ENCODE results near the gene NFATC2. TPM values are rescaled to one million over a fixed set of nuclear protein-coding genes. Genes with fewer than 3 reads are reported as not detected.

NFATC2 gene
- polyA plus RNA-seq, 1 donor from 2014 or later = not detected

DNA sequence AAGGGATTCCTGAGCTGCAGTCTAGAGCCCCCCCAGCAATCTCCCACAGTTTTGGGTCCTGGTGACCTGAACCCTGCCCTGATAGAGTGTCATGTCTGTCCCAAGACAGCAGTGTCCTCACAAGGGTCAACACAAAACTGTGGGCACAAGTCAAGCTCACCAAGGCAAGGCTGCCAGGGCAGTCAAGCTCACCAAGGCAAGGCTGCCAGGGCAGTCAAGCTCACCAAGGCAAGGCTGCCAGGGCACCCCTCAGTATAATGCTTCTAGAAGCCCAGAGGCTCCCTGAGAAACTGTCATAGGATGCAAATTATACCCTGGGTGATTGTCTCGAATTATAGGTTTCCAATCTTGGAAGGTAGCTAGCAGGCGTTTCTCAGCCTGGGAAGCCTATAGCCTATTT is 108.5 kb downstream of the NFATC2 start:
- Histone ChIP-seq H3K9me2 (ENCODE audit: insufficient read depth, low read length) (no peaks in the 10 kb centered on the region), H3K9me3 (ENCODE audit: low read length) (no peaks in the 10 kb centered on the region), H4K20me1 (ENCODE audit: insufficient read depth) (no peaks in the 10 kb centered on the region), H3K4me3 (ENCODE audit: low read length) (no peak overlapping the region), H3K9ac (ENCODE audit: low read length) (no peak overlapping the region), H3K36me3 (ENCODE audit: insufficient read depth, low read length) (no peaks in the 10 kb centered on the region), H3K27me3 (ENCODE audit: insufficient read depth, low read depth, low read length) (no peaks in the 10 kb centered on the region), H3K4me2 (ENCODE audit: low read length) (no peak overlapping the region), H3K27ac (ENCODE audit: low read length) (no peak overlapping the region), H3K79me2 (replicated peaks; ENCODE audit: insufficient read depth, low read length) (no peaks in the 10 kb centered on the region), H3F3A (ENCODE audit: insufficient read depth, low read length, poor library complexity, severe bottlenecking) (peaks cover 3% of the 10 kb centered on the region), H2AFZ (ENCODE audit: low read depth, low read length) (no peak overlapping the region)
- TF ChIP-seq EZH2 (IDR thresholded peaks at IDR 0.05; ENCODE audit: borderline replicate concordance, insufficient read depth, low read length, poor library complexity, severe bottlenecking) (no peak), POLR2AphosphoS5 (IDR thresholded peaks at IDR 0.05) (no peak)

DNA sequence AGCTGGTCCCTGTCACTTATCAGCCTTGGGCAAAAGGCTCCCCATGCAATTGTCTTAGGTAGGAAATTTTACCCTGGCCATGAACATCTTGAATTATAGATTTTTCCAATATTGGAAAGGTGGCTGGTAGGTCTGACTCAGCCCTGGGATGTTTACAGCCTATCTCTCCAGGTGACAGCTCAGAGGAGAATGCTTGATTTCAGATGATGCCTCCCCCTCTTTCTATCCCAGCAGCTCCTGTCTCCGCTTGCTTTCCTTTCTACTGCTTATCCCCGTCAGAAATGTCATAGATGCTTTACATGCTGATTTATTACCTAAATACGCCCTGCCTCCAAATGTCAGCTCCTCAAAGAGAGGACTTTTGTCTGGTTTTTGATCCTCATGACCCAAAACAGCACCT is 109.6 kb downstream of the NFATC2 start:
- no peaks in the 10 kb centered on the region for H4K20me1 ChIP-seq (ENCODE audit: insufficient read depth)
- H2AFZ ChIP-seq (ENCODE audit: low read depth, low read length) = no peak overlapping the region
- H3F3A ChIP-seq (ENCODE audit: insufficient read depth, low read length, poor library complexity, severe bottlenecking) = peaks cover 3% of the 10 kb centered on the region
- no peaks in the 10 kb centered on the region for H3K27me3 ChIP-seq (ENCODE audit: insufficient read depth, low read depth, low read length)
- no peak overlapping the region for H3K4me3 ChIP-seq (ENCODE audit: low read length)
- TF ChIP-seq MXI1 (conservative IDR thresholded peaks at IDR 0.05; ENCODE audit: poor library complexity, severe bottlenecking) (no peak), REST (IDR thresholded peaks at IDR 0.05; ENCODE audit: borderline replicate concordance) (no peak), RAD21 (conservative IDR thresholded peaks at IDR 0.05) (no peak), TAF1 (IDR thresholded peaks at IDR 0.05; ENCODE audit: low read depth) (no peak), EP300 (conservative IDR thresholded peaks at IDR 0.05; ENCODE audit: poor library complexity, severe bottlenecking) (no peak), SMC3 (conservative IDR thresholded peaks at IDR 0.05; ENCODE audit: poor library complexity) (no peak), EZH2 (IDR thresholded peaks at IDR 0.05; ENCODE audit: borderline replicate concordance, insufficient read depth, low read length, poor library complexity, severe bottlenecking) (no peak), POLR2AphosphoS5 (IDR thresholded peaks at IDR 0.05) (no peak), CTCF (IDR thresholded peaks at IDR 0.05; ENCODE audit: poor library complexity, severe bottlenecking) (no peak)
- H3K4me2 ChIP-seq (ENCODE audit: low read length) = no peak overlapping the region
- no peaks in the 10 kb centered on the region for H3K9me3 ChIP-seq (ENCODE audit: low read length)
- no peak overlapping the region for H3K27ac ChIP-seq (ENCODE audit: low read length)
- no peak overlapping the region for H3K9ac ChIP-seq (ENCODE audit: low read length)
- no peaks in the 10 kb centered on the region for H3K36me3 ChIP-seq (ENCODE audit: insufficient read depth, low read length)
- H3K9me2 ChIP-seq (ENCODE audit: insufficient read depth, low read length) = no peaks in the 10 kb centered on the region
- no peaks in the 10 kb centered on the region for H3K79me2 ChIP-seq (replicated peaks; ENCODE audit: insufficient read depth, low read length)
